Measurements from ENCODE around the gene TMEM213.
"Not testable (repeated sequence)": the region's sequence is repeated elsewhere in the genome, so short reads cannot be mapped to it uniquely, and the experiment has no call there.

The TMEM213 gene, protein sequence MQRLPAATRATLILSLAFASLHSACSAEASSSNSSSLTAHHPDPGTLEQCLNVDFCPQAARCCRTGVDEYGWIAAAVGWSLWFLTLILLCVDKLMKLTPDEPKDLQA

DNA sequence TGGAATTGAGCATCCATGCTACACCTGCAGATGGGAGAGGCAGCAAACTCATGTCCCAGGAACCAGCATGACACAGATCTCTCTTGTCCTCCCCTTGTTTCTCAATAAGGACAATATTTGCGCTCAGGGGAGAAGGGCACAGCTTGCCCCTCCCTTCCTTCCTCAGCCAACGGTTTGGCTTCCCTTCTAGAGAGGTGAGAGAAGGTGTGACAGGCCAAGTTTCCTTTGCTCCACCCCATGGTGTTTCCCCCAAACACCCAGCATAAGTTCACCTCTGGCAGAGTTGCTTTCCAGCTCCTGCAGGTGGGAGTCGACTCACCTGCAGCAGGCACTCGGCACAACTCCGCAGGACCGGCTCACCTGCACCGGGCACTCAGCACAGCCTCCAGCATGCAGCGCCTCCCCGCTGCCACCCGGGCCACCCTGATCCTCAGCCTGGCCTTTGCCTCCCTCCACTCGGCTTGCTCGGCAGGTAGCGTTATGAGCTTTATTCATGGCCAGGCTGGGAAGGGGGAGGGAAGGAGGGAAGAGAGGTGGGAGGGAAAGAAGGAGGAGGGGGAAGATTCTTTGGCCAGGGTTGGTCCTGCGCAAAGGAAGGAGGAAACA lies at the start of gene TMEM213, which contains the start of gene ATP6V0A4:
Gene TMEM213 (plus strand): TSS at position 280 of the 606 bp plus-strand sequence. CDS start 111 bp downstream, at position 391.
Gene ATP6V0A4 (minus strand): TSS at position 482 of the 606 bp plus-strand sequence. CDS start 26,949 bp downstream, outside the sequence.
- DNase-seq: no peak

DNA sequence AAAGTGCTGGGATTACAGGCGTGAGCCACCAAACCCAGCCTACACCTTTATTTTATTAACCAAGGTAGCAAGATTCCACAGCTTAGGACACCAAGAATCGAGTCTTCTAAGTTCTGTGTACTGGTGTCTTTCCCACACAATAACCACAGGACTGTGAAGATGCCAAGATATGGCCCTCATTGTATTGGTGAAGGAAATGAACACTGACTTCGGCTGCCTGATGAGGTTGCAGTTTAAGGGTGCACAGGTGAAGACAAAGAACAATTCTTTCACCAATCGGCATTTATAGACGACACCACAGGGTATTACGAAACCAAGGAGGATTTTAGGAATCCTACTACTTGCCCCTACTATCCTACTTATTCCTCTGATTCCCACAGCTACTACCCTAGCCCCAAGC lies 49.1 kb upstream of the TMEM213 start:
- no peak for DNase-seq

DNA sequence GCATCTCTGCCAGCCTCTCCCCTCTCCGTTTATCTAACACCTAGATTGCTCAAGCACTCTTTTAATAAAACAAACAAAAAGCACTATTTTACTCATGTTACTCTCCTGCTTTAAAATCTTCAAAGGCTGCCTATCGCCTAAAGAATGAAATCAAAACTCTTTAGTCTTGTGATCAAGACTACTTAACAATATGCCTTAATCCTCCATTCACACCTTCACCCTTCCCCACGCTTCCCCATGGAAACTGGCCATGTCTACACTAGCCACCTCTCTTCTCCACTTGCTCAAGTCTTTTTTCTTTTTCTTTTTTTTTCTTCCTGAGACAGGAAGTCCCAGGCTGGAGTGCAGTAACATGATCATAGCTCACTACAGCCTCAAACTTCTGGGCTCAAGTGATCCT lies 47.8 kb upstream of the TMEM213 start:
- no peak for DNase-seq

DNA sequence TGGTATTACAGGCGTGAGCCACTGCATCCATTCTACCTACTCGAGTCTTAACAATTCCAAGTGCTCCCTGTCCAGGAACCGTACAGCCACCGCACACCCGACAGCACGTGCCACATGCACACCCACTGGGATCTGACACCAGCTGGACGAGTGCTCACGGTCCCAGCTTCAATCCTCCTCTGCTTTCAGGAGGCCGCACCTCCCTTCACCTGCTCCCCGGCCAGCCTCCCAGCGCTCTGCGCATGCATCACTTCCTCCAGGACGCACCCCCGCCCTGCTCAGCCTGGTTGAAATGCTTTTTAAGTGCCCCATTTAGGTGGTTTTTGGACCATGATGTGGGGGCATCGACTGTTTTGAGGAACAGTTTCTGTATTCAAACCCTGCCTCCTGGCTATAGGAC lies 47.3 kb upstream of the TMEM213 start:
- DNase-seq: no peak

DNA sequence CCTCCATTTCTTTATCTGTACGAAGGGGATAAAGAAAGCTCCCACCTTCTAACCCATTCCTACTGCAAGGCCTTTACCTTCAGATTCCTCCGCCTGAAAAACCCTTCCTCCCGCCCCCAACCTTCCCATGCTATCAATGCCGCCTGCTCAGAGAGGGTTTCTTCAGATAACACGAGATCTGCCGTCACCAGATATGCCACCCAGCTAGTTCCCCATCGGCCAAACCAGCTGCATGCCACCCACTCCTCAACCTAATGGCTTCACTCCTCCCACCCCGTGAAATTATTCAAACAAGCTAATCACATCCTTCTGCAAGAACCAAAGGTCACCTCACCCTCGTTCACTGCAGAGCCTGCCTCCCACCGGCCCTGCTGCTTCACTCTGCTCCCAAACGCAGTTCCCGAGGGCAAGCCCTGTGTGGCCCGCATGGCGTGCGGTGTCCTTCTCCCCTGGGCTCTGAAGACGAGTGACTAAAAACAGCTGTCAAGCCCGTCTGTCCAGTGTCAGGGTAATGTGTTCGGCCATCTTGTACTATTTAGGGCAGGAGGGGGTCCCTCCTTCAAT lies 46.8 kb upstream of the TMEM213 start:
- DNase-seq: no peak

DNA sequence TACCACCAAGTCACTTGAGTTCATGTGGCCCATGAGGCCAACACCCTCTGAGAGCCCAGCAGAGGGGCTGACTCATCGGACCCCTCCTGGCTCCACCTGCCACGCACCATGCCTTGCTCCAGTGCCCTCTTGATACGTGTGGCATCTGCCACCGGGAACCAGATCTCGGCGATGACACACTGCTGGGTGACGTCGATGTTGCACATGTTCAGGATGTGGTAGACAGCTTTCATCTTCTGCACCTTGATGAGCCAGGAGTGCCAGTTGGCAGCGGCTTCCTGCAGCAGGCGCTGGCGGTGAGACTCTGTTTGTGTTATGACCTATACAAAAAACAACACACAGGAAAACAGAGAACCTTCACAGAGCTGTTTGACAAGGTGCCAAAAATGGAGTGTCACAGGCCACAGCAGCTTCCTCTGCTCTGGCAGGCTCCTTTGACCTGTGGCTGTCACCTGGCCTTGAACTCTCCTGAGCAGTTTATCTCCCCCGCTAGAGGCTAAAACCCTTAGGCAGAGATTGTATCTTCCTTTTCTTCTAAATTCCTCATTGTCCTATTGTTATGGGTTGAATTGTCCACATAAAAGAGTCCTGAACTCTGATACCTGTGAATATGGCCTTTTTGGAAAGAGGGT lies 45.2 kb upstream of the TMEM213 start:
- DNase-seq: peak; percentile 94

DNA sequence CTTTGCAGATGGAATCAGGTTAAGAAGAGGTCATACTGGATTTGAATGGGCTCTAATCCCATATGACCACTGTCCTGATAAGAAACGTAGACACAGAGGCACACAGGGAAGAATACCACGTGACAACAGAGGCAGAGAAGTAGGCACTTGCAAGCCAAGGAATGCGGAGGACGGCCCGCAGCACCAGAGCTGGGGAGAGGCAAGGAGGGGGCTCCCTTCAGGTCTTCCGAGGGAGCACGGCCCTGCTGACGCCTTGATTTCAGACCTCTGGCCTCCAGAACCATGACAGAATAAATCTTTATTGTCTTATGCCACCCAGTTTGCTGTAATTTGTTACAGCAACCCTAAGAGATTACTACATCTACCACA lies 44.7 kb upstream of the TMEM213 start:
- DNase-seq: no peak

DNA sequence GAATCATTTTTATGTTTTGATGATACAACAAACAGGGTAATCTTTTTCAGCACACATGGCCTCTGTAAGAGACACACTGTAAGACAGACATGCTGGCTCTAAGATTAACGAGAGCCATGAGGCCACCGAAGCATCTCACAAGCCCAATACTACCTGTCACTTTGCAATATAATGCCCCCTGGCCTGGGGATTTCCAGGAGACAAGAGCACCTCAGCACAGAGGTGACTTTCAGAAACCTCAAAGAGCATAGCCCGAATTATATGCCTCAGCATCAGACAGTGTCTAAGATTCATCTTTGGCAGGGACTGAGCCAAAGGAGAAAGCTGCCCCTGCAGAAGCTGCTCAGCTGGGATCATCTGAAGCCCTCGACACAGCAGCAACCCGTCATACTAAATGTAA lies 44.2 kb upstream of the TMEM213 start:
- DNase-seq: no peak

DNA sequence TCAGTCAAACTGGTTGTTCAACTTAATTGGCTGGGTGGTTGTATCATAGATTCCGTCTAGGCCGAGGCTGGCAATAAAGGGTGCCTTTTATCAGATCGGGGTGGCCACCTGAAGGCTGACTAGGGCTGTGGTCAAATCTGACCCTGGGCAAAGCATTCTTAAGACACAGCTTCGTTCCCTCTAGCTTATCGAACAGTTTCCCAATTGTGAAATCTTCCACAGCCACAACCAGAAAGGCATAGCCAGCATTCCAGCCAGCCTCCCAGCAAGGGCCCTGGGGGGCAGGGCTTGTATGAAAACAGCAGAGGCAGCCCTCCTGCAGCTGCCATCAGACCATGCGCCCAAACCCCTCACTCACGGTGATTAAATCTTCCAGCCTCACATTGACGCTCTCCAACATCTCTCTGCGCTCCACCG lies 42.5 kb upstream of the TMEM213 start:
- no peak for DNase-seq

DNA sequence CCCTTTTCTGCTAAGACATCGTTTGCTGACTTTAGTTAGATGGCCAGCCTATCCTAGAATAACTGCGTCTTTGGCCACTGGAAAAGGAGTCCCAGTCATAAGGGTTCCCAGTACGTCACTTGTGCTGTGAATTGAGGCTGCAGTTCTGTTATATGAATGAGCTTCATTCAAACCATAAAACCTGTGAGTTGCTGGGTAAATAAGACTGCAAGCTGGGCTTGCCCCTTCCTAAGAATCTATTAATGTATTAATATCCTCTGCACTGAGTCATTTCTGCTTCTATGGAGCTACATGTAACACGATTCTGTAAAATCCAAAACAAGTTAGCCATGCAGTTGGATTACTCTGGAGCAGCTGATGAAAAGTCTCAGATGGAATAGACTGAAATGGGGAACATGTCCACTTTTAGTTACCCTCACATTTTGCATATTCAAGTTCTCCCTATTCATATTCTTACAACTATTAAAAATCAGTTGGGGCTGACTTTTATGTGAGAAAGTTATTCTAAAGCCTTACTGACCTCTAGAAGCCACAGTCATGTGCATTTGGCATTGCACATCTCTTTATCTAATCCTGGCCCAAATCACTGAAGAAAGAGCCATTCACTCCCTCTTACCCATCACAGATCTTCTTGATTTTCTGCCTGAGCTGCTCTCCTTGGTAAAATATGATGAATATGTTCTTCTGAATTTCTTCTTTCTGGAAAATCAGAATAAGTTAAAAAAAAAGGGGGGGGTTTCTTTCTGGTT lies 41.8 kb upstream of the TMEM213 start:
- DNase-seq: no peak

DNA sequence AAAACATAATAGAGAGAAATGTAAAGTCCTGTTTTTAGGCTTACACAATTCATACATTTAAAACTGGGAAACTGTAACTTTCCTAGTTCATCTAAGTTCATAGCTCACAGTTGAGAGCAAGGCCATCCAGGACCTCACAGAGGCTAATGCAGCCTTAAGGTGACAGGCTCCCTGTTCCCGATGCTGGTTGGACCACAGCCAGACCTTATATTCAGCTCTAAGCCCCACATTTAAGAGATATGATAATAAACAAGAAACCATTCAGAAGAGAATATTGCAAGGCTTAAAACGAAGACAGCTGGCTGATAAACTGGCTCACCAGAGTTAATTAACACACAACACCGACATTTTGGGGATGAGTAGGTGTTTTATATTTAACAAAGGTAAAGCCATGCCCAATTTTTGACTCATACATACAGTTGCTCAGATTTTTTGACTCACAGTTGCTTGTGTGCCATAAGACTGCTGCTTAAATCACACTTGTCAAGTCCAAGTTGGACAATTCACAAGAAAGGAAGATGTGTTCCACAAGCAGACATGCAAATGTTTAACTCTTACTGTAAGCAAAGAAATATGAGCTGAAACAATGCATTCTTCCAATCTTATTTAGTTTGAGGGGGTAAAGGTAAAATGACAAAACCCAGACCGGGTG lies 41.1 kb upstream of the TMEM213 start:
- DNase-seq: no peak

DNA sequence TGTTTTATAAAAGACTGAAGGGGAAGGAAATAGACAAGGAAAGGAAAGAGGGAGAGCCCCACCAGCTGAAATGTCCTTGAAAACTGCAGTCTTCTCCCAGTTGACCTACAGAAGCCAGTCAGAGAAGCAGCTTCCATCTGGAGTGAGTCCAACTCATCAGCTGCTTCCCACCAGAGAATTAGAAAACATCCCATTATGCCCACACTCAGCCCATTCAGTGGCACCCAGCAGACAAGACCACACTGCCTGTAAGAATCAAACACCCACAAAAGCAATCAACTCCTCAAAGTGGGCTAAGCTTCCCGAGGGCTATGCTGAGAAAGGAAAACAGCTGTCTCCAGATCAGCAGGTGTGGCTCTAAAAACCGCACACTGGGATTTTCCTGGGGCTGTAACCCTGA lies 29.6 kb upstream of the TMEM213 start:
- DNase-seq: no peak

DNA sequence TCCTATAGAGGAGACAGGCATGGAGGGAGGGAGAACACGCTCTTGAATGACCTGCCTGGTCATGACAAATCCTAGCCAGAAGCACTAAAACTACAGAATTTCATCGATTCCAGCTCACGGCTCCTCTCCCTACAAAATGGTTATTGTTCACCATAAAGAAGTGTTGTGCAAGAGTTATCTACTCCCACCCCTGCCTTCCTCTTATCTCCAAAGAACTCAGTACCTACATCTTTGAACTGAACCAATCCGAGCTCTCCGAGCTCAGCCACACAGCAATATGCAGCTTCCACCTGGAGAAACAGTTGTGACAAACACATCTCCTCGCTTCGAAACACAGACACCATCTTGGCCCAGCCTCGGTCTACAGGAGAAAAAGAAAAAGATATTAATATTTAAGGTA lies 26.9 kb upstream of the TMEM213 start:
- no peak for DNase-seq

DNA sequence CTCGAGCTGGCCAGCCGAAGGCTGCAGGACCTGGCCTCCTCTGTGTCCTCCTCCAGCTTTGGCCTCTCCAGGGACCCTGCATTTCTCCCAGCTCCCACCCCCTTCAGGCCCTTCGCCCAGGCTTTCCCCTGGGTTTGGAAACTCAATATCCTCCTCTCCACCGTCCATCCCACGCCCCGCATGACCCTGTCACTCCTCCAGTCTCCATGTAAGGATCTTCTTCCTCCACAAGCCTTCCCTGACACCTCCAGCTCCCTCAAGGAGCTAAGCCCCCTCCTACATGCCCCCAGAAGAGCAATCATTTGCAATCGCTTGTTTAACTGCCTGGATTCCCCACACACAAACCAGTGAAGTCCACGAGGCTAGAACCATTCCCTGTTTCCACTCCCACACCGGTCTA lies 24.6 kb upstream of the TMEM213 start:
- no peak for DNase-seq

DNA sequence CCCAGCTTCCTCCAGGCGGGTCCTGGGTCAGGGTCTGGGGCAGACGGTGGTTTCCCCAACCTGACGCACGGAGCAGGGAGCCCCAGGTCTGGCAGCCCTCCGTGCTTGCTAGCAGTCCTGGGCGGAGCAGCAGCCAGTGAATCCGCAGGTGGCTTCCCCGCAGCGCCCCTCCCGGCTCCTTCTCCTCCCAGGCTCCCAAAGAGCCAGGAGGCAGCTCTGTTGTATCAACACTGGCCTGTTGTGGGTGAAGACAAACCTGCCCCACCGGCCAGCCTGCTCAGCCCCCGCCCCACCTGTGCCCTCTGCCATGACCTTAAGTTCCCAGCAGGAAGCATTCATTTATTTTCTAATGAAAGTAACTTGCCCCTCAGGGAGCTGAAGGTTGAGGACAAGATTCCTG lies 24.0 kb upstream of the TMEM213 start:
- DNase-seq: no peak

DNA sequence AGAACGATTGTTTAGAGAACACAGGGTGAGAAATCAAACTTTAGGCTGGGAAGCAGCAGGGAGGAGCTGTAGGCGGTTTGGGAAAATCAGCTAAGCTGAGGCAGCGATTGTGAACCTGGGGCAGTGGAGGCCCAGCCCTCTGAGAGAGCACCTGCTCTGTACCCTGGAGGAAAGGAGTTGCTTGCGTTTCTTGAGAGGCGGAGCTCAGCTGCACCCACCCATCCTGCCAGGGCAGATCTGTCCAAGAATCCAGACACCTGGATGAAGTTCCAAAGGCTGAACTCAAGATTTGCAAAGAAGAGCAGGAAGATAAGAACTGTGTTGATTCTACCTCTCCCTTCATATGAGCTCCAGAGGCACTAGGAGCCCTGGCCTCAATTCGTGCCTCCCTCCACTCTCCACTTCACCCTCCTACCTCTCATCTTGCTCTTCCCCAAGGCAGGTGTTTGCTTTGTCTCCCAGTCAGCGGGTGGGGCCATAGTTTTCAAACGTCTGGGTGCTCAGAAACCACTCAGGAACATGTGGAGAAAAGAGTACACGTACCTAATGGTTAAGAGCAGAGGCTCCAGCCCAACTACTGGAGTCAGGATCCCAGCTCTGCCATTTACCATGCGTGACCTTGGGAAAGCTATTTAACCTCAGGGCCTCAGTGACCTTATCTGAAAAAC lies 21.5 kb upstream of the TMEM213 start:
- peak; percentile 91 for DNase-seq

DNA sequence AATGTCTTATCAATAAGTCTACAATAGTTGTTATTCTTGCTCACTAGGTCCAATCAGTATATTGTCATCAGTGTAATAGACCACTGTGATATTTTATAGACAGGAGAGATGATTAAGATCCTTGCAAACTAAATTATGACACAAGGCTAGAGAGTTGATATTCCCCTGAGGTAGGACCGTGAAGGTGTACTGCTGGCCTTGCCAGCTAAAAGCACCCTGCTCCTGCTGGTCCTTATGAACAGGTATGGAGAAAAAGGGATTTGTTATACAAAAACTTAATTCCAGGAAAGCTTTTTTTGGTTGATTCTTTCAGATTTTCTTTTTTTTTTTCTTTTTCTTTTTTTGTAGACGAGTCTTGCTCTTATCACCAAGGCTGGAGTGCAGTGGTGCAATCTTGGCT lies 16.8 kb upstream of the TMEM213 start:
- no peak for DNase-seq

DNA sequence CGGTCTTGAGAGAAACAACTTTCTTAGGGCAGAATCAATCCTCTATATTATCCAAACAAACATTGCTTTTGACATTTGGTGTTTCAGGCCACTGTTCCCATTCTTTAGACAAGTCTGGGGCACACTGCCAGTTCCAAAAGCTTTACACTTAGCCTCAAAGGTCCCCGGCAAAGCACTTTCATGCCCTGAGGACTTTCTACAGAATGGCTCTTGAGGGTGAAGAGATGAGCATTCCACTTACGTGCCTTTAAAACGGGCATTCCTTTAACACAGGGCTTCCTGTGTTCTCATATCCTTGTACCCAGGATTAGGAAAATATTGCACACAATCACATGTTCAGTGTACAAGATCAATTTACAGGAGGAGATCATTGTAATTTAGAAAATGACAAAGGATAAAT lies 13.1 kb upstream of the TMEM213 start:
- DNase-seq: peak; percentile 76

DNA sequence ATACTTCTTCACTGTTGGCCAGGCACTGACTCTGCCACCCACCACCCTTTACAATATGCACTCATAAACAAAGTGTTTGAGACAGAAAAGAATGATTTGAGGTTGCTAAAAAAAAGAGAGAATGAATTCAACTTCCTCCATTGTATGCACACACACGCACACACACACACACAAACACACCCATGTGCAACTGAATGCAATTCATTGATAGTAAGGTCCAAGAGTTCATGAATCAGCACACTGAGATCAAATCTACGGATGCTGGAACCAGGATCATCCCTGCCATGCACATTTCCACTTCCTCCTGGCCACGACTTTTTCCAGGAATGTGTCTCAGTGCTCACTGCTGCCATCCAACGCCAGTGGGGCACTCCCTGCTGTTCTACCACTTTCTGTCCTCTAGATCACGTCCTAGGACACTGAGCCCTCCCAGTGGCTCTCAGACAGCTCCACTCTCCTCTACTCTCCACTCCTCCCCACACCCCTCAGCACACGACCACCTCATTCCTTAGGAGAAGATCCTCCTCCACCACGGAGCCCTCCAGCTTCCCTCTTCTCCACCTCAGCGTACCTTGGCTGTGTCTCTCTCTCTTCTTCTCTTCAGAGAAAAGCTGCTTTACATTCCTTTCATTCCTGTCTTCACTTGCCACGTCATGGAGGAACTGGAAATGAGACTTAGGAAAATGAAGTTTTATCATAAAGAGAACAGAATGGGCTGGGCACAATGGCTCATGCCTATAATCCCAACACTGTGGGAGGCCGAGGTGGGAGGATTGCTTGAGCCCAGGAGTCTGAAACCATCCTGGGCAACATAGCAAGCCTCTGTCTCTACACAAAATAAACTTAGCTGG lies 12.0 kb upstream of the TMEM213 start:
- DNase-seq: no peak

DNA sequence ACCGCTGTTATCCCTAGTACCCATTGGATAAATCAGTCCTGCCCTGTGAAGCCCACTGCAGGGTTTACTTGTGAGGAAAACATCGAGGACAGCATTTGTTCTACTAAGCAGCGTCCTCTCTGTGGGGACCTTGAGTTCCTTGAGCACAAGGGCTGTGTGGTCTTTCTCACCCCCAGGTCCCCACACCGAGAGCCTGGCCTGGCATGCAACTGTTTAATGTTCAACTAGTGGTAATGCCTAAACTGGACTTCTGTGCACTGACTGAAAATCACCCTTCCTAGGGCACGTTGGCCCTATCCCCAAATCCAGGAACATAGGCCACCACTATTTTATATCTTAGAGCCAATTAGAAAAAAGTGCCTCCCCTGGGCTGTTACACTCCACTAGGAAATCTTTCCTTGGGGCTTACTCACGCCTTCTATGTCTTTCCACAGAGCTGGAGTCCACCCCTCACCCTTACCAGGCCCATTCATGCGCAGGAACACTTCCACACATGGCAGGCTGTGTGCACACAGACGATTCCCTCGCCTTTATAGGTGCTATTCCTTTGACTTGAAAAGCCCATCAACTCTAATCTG lies 1.7 kb upstream of the TMEM213 start:
- no peak for DNase-seq

DNA sequence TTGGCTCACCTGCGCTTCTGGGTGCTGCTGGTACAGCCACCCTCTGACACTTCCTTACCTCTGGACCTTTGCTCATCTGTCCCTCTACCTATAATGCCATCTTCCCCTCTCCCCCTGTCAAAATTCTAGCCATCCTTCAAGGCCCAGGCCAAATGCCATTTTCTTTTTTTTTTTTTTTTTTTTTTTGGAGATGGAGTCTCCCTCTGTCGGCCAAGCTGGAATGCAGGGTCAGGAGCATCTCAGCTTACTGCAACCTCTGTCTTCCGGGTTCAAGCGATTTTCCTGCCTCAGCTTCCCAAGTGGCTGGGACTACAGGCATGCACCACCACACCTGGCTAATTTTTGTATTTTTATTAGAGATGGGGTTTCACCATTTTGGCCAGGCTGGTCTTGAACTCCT lies 748 bp upstream of the TMEM213 start:
- DNase-seq: not testable (repeated sequence)

All from NCI-H2029 treated with DMSO at 0.1 percent for 48 hours (cell line).